ENCODE measurements around the gene FADS2.
A peak's percentile ranks its signal among the peaks of the same experiment; 100 is the strongest.

Gene FADS2

GRCh38 chr11:61891331-61892084 is 63.4 kb downstream of the FADS2 start, which contains the start of gene FADS3:
TSS of gene FADS3 (minus strand) at chr11:61891545. CDS start at chr11:61891381, 164 bp downstream.
- DNase-seq, result peak; percentile 22 to 34

- DNase-seq, result no peak
Observed at GRCh38 chr11:61892085-61892370, 63.9 kb downstream of the FADS2 start.

DNA sequence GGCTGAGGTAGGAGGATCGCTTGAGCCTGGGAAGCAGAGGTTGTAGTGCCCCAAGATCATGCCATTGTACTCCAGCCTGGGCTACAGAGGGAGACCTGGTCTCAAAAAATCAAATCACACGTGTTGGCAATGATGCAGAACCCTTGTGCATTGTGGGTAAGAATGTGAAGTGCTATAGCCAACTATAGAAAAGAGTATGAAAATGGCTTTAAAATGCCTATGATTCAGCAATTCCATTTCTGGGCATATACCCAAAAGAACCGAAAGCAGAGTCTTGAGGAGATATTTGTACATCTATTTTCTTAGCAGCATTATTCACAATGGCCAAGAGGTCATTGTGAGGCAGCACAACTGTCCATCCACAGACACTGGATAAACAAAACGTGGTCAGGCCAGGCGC is 65.9 kb downstream of the FADS2 start:
- no peak for DNase-seq

- DNase-seq, result no peak
Observed at GRCh38 chr11:61895046-61895717, 67.1 kb downstream of the FADS2 start.

DNA sequence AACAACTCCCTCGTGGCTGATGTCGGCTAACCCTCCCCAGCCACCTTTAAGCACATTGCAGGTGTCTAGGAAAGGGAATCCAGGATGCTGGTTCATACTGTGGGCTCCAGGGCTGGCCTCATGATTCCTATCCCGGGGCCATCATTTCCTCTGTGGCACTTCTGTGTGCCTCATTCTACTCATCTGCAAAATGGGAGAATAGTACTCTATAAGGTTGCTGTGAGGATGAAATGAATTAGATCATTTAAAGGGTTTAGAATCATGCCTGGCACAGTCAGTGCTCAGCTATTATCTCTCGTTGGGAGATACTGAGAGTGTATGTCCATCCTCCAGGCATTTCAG is 67.6 kb downstream of the FADS2 start:
- no peak for DNase-seq

GRCh38 chr11:61896665-61897386 is 68.7 kb downstream of the FADS2 start:
- no peak for DNase-seq

DNA sequence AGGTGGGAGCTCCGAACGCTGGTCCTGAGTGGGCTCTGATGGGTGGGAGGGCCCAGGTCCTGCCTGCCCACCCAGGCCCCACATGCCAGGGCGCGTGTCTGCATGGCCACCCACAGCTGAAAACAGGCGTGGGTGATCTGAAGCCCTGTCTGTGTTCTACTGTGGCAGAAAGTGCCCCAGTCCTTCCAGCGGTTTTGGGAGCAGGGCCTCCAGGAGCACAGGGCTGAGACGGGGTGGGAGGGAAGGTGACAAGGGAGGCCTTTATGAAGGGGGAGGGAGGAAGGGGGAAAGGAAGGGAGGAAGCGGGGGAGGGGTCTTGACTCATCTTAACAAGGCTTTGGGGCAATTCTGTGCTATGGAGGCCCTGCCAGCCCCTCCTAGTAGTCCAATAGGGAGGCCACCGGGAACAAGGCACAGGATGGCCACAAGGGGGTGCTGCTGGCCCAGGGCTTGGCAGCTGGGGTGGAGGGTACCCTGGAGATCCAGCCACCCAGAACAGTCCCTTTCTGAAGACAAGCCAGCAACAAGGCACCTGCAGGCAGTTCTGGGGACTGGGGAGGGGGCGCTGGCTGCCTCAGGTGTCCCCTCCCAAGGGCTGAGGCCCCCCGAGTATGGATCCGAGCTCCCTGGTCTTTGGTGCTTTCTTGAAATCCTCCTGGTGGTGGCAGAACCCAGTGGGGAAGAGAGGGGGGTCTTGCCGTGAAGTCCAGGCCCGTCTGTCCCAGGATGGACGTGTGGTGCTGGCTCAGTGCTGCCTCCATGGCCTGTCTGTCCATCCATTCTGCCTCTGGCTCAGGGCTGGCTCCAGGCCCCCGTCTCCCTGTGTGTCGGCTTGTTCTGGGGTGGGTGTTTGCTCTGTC is 69.5 kb downstream of the FADS2 start:
- peak; percentile 22 to 46 for DNase-seq

DNA sequence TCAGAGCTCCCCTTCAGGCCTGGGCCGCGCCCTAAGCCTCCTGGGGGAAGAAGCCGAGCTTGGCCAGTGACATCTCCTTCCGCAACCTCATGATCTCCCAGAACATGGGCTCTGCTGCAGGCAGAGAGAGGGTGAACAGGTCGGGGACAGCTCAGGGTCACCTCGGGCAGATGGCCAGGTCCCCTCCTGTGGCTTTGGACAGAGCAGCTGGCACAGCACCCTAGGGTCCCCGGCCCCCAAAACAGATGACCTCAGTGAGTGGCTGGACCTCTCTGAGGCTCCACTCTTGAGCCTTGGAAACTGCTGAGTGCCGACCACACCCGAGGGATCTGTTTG is 70.1 kb downstream of the FADS2 start:
- DNase-seq, result no peak

DNA sequence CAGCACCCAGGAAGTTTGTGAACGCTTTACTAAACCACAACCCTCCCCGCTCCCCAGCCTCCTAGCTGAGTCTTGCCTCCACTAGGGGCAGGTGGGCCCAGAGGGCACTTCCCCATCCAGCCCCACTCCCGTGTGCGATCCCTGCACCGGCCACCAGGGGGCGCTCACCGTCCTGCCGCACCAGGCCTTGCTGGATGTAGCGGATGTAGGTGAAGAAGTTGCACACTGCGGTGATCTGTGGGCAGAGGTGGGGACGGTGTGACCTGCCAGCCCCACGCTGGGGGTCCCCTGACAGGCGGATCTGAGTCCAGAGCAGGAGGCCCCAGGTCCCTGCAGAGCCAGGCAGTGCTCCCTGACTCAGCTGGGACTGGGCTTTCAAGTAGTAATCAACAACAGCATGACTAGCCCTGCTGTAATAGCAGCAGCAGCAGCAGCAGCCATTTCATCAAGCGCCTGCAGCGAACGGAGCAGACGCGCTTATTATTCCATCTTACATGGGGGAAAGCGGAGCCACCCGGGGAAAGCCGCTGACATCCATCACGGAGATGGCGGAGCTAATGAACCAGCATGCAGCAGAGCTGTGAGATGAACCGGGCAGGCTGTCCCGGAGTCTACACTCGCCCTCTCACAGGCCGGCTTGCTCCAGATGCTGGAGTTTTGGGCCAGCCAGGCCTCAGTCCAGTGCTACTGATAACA is 71.2 kb downstream of the FADS2 start:
- DNase-seq, result peak; percentile 60 to 70

- DNase-seq, result no peak
Observed at GRCh38 chr11:61900251-61900650, 72.2 kb downstream of the FADS2 start.

DNA sequence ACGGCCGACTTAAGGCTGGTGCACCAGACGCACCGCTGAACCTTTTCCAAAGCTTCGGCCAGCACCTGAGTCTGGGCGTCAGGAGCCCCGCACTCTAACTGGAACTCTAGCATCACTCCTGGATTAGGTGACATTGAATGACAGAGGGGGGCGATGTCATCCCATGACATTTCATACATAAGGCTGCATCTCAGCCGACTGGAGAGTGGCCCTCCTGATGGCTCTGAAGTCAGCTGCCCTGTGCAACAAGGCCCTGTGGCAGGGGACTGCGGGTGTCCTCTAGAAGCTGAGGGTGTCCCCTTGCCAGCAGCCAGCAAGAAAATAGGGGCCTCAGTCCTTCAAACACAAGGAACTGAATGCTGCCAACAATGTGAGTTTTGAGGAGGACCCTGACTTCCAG is 73.3 kb downstream of the FADS2 start:
- DNase-seq, result no peak

GRCh38 chr11:61902313-61902712 is 74.2 kb downstream of the FADS2 start:
- no peak for DNase-seq

DNA sequence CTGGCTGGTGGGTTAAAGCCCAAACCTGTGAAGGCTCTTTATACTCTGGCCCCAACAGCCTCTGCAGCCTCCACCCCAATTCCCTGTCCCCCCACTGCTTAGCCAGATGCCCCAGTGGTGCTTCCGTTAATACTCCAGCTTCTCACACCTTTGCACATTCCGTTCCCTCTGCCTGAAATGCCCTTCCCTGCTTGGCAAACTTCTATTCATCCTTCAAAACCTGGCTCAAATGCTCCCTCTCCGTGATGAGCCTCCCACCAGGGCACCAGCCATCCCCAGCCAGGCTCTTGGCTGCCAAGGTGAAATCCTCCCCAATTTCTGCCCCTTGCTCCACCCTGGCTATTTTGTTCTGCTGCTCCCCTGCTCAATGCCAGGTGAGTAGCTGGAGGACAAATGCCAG is 75.7 kb downstream of the FADS2 start:
- DNase-seq, result no peak

DNA sequence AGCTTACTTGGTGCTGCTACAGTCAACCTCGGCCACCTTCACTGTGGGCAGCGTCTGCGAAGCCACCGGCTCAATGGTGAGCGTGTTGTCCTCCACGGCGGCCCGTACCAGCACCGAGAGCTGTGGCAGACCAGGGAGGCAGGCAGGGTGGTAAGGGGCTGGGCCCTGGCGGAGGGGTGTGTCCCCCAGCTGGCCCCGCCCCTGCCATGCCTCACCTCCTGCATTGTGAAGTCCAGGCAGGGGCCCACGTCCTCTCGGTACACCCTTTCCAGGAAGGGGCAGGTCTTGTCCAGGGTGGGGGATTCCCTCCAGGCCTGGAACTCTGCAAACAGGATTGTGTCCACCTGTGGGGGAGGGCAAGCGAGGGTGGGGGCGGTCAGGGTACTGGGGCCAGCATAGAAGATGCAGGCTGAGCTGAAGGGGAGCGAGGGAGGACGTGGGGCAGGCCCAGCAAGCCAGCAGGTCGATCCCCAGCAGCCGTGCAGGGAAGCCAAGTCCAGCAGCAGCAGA is 76.5 kb downstream of the FADS2 start:
- DNase-seq, result no peak

- DNase-seq, result no peak
Observed at GRCh38 chr11:61905067-61905696, 77.1 kb downstream of the FADS2 start.

DNA sequence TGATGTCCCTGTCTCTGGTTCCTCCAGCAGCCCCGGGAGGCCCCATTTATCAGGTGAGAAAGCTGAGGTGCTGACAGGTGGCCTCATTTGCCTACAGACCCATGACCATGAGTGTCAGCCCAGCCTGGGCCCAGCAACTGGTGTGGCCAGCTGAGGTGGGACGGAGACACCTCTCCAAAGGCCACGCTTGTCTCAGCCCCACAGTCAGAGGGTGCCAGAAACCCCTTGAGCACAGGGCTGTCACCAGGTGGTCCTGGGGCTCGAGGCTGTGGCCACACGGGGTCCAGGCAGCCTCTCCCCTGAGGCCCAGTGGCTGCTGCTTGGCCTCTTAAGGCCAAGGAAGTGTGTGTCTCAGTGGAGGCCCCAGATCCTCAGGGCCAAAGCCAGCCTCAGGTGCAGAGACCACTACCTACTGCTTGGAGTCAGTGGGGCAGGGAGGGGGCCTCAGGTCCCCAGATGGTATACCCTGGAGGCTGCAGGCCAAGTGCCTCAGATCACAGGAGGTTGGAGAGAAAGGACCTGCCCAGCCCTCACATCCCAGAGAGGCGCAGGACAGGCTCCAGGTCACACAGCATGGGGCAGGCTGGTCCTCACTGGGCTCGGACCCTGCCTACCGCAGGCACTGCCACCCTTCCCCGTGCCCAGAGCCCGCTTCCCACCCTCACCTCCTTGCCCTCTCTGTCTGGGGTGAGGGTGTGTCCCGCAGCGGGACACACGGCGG is 77.9 kb downstream of the FADS2 start:
- no peak for DNase-seq

DNA sequence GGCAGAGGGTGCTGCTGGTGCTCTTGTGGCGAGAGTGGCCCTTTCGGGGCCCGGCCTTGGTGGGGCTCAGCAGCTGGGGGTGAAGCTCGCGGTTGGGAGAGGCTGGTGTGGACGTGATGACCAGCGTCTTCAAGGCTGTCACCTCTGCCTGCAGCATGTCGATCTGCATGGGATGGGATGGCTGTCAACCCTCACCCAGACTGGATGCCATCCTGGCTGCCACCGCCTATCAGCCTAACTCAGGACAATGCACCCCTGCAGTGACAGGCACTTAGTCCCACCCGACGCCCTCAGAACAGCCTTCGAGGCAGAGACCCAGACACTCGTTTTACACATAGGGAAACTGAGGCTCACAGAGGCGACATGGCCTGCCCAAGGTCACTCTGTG is 78.4 kb downstream of the FADS2 start:
- no peak for DNase-seq

GRCh38 chr11:61907282-61907681 is 79.2 kb downstream of the FADS2 start:
- DNase-seq, result no peak

DNA sequence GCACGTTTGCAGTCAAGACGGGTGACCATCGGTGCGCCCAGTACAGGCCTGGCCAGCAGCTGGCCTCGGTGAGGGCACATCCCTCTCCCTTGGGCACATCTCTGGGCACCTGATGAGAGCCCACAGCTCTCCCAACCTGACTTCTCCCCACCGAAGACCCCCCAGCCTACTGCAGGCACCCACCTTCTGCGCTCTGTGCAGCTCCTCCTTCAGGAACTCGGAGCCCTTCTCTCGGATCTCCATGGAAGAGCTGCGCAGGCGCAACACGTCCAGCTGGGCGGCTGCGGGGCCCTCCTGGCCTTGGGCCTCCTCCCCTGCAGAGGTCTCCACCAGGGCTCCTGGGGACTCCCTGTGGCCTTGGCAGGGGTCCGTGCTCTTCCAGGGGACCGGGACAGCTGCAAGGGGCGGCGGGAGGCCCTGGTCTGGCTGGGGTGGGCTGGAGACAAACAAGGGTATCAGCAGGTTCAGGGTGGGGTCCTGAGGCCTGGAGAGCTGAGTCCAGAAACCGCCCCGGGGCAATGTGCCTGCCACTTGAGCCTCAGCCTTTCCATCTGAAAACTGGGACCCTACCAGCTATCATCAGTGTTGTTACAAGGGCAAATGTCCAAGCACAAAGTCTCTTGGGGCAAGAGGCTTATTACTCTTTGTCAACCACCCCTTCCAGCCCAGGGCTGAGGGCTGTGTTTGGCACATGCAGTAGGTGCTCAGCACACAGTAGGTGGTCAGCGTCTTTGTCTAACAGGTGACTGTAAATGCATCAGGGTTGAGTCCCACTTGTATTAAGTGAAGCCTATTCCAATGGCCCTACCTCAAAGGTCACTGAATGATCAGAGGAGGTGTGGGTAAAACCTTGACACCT is 80.0 kb downstream of the FADS2 start:
- no peak for DNase-seq

GRCh38 chr11:61908730-61909316 is 80.7 kb downstream of the FADS2 start:
- no peak for DNase-seq
